ENCODE measurements around the gene MYOG. TPM values are rescaled to one million over a fixed set of nuclear protein-coding genes. Genes with fewer than 3 reads are reported as not detected.

Gene MYOG
- total and polyA plus RNA-seq, 2 experiments from 2014 or later: not detected

DNA sequence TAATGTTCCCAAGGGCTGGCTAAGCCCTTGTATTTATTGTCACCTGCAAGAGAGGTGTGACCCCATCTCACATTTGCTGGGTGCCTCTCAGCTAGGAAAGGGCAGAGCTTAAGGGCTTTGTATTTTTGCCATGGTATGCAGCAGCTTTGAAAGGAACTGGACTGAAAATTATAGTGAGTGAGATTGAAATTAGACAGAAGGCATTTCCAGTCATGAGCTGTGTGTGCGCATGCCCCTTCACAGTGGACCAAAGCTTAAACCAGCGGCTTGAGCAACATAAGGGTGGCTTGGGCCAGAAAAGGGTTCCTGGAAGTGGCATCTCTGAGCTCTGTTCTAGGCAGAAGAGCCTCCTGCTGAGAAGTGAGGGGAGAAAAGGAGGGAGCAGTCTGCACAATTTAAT, 19.8 kb downstream of the MYOG start:
- no peak overlapping the region for H3K4me3 ChIP-seq
- no peak overlapping the region for H2AFZ ChIP-seq
- Mint-ChIP-seq H3K36me3 (ENCODE audit: low read depth) (peaks cover under 1% of the 10 kb centered on the region; the same call in 2 of the 3 replicates), H3K9me3 (no peaks in the 10 kb centered on the region), H3K27ac (no peak overlapping the region; the same call in 1 of the 2 replicates), H3K27me3 (ENCODE audit: insufficient read depth, low read depth, poor library complexity) (peaks cover 5% of the 10 kb centered on the region), H3K4me3 (no peak overlapping the region), H3K4me1 (no peaks in the 10 kb centered on the region; the same call in 2 of the 3 replicates)
- no peaks in the 10 kb centered on the region for H3K9me2 ChIP-seq (ENCODE audit: insufficient read depth)
- H3K4me1 ChIP-seq (ENCODE audit: insufficient read depth): no peaks in the 10 kb centered on the region
- no peak for TF ChIP-seq ZNF114 (CRISPR knock-in tag; IDR thresholded peaks at IDR 0.05)
- TF ChIP-seq, protein P1, sequence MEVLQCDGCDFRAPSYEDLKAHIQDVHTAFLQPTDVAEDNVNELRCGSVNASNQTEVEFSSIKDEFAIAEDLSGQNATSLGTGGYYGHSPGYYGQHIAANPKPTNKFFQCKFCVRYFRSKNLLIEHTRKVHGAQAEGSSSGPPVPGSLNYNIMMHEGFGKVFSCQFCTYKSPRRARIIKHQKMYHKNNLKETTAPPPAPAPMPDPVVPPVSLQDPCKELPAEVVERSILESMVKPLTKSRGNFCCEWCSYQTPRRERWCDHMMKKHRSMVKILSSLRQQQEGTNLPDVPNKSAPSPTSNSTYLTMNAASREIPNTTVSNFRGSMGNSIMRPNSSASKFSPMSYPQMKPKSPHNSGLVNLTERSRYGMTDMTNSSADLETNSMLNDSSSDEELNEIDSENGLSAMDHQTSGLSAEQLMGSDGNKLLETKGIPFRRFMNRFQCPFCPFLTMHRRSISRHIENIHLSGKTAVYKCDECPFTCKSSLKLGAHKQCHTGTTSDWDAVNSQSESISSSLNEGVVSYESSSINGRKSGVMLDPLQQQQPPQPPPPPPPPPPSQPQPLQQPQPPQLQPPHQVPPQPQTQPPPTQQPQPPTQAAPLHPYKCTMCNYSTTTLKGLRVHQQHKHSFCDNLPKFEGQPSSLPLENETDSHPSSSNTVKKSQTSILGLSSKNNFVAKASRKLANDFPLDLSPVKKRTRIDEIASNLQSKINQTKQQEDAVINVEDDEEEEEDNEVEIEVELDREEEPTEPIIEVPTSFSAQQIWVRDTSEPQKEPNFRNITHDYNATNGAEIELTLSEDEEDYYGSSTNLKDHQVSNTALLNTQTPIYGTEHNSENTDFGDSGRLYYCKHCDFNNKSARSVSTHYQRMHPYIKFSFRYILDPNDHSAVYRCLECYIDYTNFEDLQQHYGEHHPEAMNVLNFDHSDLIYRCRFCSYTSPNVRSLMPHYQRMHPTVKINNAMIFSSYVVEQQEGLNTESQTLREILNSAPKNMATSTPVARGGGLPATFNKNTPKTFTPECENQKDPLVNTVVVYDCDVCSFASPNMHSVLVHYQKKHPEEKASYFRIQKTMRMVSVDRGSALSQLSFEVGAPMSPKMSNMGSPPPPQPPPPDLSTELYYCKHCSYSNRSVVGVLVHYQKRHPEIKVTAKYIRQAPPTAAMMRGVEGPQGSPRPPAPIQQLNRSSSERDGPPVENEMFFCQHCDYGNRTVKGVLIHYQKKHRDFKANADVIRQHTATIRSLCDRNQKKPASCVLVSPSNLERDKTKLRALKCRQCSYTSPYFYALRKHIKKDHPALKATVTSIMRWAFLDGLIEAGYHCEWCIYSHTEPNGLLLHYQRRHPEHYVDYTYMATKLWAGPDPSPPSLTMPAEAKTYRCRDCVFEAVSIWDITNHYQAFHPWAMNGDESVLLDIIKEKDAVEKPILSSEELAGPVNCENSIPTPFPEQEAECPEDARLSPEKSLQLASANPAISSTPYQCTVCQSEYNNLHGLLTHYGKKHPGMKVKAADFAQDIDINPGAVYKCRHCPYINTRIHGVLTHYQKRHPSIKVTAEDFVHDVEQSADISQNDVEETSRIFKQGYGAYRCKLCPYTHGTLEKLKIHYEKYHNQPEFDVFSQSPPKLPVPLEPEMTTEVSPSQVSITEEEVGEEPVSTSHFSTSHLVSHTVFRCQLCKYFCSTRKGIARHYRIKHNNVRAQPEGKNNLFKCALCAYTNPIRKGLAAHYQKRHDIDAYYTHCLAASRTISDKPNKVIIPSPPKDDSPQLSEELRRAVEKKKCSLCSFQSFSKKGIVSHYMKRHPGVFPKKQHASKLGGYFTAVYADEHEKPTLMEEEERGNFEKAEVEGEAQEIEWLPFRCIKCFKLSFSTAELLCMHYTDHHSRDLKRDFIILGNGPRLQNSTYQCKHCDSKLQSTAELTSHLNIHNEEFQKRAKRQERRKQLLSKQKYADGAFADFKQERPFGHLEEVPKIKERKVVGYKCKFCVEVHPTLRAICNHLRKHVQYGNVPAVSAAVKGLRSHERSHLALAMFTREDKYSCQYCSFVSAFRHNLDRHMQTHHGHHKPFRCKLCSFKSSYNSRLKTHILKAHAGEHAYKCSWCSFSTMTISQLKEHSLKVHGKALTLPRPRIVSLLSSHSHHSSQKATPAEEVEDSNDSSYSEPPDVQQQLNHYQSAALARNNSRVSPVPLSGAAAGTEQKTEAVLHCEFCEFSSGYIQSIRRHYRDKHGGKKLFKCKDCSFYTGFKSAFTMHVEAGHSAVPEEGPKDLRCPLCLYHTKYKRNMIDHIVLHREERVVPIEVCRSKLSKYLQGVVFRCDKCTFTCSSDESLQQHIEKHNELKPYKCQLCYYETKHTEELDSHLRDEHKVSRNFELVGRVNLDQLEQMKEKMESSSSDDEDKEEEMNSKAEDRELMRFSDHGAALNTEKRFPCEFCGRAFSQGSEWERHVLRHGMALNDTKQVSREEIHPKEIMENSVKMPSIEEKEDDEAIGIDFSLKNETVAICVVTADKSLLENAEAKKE (CRISPR knock-in tag; IDR thresholded peaks at IDR 0.05): no peak
- no peak for TF ChIP-seq POLR2AphosphoS5 (IDR thresholded peaks at IDR 0.05; ENCODE audit: low read depth)
- no peak for TF ChIP-seq NANOG (IDR thresholded peaks at IDR 0.05; ENCODE audit: borderline replicate concordance)
- no peak for TF ChIP-seq STAT1 (IDR thresholded peaks at IDR 0.05; ENCODE audit: unreplicated experiment)
- no peak for TF ChIP-seq EZH2 (IDR thresholded peaks at IDR 0.05; ENCODE audit: low read depth, unreplicated experiment)
- TF ChIP-seq CREB1 (CRISPR knock-in tag; IDR thresholded peaks at IDR 0.05; ENCODE audit: low read depth): no peak
- no peak for TF ChIP-seq ETS1 (IDR thresholded peaks at IDR 0.05)
- no peak for TF ChIP-seq ZNF331 (CRISPR knock-in tag; IDR thresholded peaks at IDR 0.05; ENCODE audit: low read depth)
- TF ChIP-seq REST (IDR thresholded peaks at IDR 0.05; ENCODE audit: unreplicated experiment): no peak
- TF ChIP-seq JUNB (IDR thresholded peaks at IDR 0.05; ENCODE audit: unreplicated experiment): no peak
- no peak for TF ChIP-seq EZH2phosphoT487 (IDR thresholded peaks at IDR 0.05; ENCODE audit: unreplicated experiment)
- TF ChIP-seq, protein P2, sequence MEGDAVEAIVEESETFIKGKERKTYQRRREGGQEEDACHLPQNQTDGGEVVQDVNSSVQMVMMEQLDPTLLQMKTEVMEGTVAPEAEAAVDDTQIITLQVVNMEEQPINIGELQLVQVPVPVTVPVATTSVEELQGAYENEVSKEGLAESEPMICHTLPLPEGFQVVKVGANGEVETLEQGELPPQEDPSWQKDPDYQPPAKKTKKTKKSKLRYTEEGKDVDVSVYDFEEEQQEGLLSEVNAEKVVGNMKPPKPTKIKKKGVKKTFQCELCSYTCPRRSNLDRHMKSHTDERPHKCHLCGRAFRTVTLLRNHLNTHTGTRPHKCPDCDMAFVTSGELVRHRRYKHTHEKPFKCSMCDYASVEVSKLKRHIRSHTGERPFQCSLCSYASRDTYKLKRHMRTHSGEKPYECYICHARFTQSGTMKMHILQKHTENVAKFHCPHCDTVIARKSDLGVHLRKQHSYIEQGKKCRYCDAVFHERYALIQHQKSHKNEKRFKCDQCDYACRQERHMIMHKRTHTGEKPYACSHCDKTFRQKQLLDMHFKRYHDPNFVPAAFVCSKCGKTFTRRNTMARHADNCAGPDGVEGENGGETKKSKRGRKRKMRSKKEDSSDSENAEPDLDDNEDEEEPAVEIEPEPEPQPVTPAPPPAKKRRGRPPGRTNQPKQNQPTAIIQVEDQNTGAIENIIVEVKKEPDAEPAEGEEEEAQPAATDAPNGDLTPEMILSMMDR (conservative IDR thresholded peaks at IDR 0.05; ENCODE audit: low read depth in 2 of 2): no peak
- no peaks in the 10 kb centered on the region for H4K20me1 ChIP-seq (replicated peaks; ENCODE audit: insufficient read depth)
- no peak for DNase-seq (ENCODE audit: low spot score)
- H3K79me2 ChIP-seq (replicated peaks; ENCODE audit: insufficient read depth): no peaks in the 10 kb centered on the region
- H3K27ac ChIP-seq (ENCODE audit: low read depth): no peak overlapping the region
- no peak overlapping the region for H3K4me2 ChIP-seq
- no peak for ATAC-seq
- H3K27me3 ChIP-seq (ENCODE audit: insufficient read depth): no peaks in the 10 kb centered on the region
- no peaks in the 10 kb centered on the region for H3F3A ChIP-seq (replicated peaks; ENCODE audit: low read depth)
- H3K36me3 ChIP-seq (ENCODE audit: insufficient read depth): no peaks in the 10 kb centered on the region
